Measurements from ENCODE around the gene KIF4A. TPM values are rescaled to one million over a fixed set of nuclear protein-coding genes. Genes with fewer than 3 reads are reported as not detected.
A peak's percentile ranks its signal among the peaks of the same experiment; 100 is the strongest.

Gene KIF4A
- total and polyA plus RNA-seq, 9 of the 15 experiments (the other 6 are each of a cell fraction or from before 2014, with no cell fraction given): 13.0 to 42.7 (median 35.9) TPM

DNA sequence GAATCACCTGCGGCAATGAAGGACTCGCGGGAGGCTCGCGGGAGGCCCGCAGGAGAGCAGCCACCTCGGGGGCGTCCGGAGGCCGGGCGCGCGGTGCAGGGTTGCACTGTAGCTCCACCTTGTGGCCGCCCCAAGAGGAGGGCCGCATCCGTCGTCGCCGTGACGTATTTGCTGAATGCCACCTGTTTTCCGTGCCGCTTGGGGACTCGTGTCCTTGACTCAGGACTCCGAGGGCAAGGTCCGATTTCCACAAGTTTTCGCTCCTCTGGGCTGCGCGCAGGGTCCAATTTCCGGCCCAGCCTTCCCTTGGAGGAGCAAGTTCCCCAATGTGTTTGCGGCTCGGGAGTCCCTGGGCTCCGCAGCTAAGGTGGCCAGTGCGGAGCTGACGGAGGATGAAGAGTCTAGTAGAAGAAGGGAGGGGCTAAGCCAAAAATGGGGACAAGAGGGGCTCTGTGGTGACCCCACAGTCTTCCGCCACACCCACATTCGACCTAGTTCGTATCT, 144.0 kb downstream of the KIF4A start (continued):
- TF ChIP-seq, protein P1, sequence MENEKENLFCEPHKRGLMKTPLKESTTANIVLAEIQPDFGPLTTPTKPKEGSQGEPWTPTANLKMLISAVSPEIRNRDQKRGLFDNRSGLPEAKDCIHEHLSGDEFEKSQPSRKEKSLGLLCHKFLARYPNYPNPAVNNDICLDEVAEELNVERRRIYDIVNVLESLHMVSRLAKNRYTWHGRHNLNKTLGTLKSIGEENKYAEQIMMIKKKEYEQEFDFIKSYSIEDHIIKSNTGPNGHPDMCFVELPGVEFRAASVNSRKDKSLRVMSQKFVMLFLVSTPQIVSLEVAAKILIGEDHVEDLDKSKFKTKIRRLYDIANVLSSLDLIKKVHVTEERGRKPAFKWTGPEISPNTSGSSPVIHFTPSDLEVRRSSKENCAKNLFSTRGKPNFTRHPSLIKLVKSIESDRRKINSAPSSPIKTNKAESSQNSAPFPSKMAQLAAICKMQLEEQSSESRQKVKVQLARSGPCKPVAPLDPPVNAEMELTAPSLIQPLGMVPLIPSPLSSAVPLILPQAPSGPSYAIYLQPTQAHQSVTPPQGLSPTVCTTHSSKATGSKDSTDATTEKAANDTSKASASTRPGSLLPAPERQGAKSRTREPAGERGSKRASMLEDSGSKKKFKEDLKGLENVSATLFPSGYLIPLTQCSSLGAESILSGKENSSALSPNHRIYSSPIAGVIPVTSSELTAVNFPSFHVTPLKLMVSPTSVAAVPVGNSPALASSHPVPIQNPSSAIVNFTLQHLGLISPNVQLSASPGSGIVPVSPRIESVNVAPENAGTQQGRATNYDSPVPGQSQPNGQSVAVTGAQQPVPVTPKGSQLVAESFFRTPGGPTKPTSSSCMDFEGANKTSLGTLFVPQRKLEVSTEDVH (IDR thresholded peaks at IDR 0.05; ENCODE audit: low read depth, partially characterized antibody): no peak
- TF ChIP-seq ZNF778 (CRISPR knock-in tag; IDR thresholded peaks at IDR 0.05): no peak
- no peak for TF ChIP-seq CAMTA2 (CRISPR knock-in tag; conservative IDR thresholded peaks at IDR 0.05)
- TF ChIP-seq ZNF143 (CRISPR knock-in tag; IDR thresholded peaks at IDR 0.05): no peak
- TF ChIP-seq, protein P2, sequence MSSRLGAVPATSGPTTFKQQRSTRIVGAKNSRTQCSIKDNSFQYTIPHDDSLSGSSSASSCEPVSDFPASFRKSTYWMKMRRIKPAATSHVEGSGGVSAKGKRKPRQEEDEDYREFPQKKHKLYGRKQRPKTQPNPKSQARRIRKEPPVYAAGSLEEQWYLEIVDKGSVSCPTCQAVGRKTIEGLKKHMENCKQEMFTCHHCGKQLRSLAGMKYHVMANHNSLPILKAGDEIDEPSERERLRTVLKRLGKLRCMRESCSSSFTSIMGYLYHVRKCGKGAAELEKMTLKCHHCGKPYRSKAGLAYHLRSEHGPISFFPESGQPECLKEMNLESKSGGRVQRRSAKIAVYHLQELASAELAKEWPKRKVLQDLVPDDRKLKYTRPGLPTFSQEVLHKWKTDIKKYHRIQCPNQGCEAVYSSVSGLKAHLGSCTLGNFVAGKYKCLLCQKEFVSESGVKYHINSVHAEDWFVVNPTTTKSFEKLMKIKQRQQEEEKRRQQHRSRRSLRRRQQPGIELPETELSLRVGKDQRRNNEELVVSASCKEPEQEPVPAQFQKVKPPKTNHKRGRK (tag; IDR thresholded peaks at IDR 0.05): no peak
- TF ChIP-seq NFIX (CRISPR knock-in tag; IDR thresholded peaks at IDR 0.05; ENCODE audit: low read depth): no peak
- TF ChIP-seq NCOR1 (IDR thresholded peaks at IDR 0.05): peak; percentile 5; the same call in 1 of the 2 replicates
- no peak for TF ChIP-seq ZSCAN32 (CRISPR knock-in tag; IDR thresholded peaks at IDR 0.05)
- TF ChIP-seq STAT5B (CRISPR knock-in tag; IDR thresholded peaks at IDR 0.05): no peak
- no peak for TF ChIP-seq TBP (optimal IDR thresholded peaks at IDR 0.05; ENCODE audit: low read depth, low read length)
- no peak for TF ChIP-seq BCL6 (CRISPR knock-in tag; IDR thresholded peaks at IDR 0.05)
- TF ChIP-seq NCOA6 (IDR thresholded peaks at IDR 0.05): no peak
- no peak for TF ChIP-seq MAFK (IDR thresholded peaks at IDR 0.05; ENCODE audit: low read length)
- 0 out of 2 replicates have a peak, but pooled peaks have one; percentile 28 for TF ChIP-seq TOE1 (IDR thresholded peaks at IDR 0.05; ENCODE audit: borderline replicate concordance)
- no peak for TF ChIP-seq TOE1 (CRISPR knock-in tag; IDR thresholded peaks at IDR 0.05; ENCODE audit: borderline replicate concordance, low read depth)
- no peak for TF ChIP-seq HEY1 (CRISPR knock-in tag; IDR thresholded peaks at IDR 0.05; ENCODE audit: borderline replicate concordance)
- TF ChIP-seq HIVEP1 (CRISPR knock-in tag; IDR thresholded peaks at IDR 0.05): no peak
- no peak for TF ChIP-seq RBM15 (IDR thresholded peaks at IDR 0.05; ENCODE audit: insufficient read depth, low read length)
- no peak for TF ChIP-seq SRSF1 (IDR thresholded peaks at IDR 0.05; ENCODE audit: low read depth, low read length)
- TF ChIP-seq ZNF253 (CRISPR knock-in tag; conservative IDR thresholded peaks at IDR 0.05): no peak
- TF ChIP-seq, protein P3, sequence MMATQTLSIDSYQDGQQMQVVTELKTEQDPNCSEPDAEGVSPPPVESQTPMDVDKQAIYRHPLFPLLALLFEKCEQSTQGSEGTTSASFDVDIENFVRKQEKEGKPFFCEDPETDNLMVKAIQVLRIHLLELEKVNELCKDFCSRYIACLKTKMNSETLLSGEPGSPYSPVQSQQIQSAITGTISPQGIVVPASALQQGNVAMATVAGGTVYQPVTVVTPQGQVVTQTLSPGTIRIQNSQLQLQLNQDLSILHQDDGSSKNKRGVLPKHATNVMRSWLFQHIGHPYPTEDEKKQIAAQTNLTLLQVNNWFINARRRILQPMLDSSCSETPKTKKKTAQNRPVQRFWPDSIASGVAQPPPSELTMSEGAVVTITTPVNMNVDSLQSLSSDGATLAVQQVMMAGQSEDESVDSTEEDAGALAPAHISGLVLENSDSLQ (IDR thresholded peaks at IDR 0.05): no peak
- no peak for TF ChIP-seq RFX5 (IDR thresholded peaks at IDR 0.05; ENCODE audit: low read depth, low read length)
- TF ChIP-seq ZNF263 (CRISPR knock-in tag; IDR thresholded peaks at IDR 0.05; ENCODE audit: borderline replicate concordance): peak; percentile 33; the same call in 1 of the 2 replicates
- no peak for TF ChIP-seq ZNF121 (CRISPR knock-in tag; conservative IDR thresholded peaks at IDR 0.05)
- no peak for TF ChIP-seq ZNF212 (CRISPR knock-in tag; IDR thresholded peaks at IDR 0.05)
- TF ChIP-seq ASH1L (IDR thresholded peaks at IDR 0.05; ENCODE audit: borderline replicate concordance, low read depth, partially characterized antibody): no peak
- TF ChIP-seq ZNF165 (CRISPR knock-in tag; IDR thresholded peaks at IDR 0.05; ENCODE audit: borderline replicate concordance): no peak

All from K562 (cell line).